ENCODE measurements around the gene MGLL. TPM values are rescaled to one million over a fixed set of nuclear protein-coding genes. Genes with fewer than 3 reads are reported as not detected.

MGLL gene
- total and polyA plus RNA-seq, 9 of the 15 experiments (the other 6 are each of a cell fraction or from before 2014, with no cell fraction given), result 0.12 to 0.32 (median 0.18) TPM; not detected in 6

- DNase-seq (ENCODE audit: extremely low read depth in 1 of 4, low spot score in 3 of 4), result no peak
- H3K9me1 ChIP-seq (ENCODE audit: control insufficient read depth, insufficient read depth, low read length), result no peaks in the 10 kb centered on the region
- no peak overlapping the region for H3K4me2 ChIP-seq (ENCODE audit: insufficient read depth, low read length)
- intact Hi-C loops (cut with micrococcal nuclease) (loop anchor here (5.0 kb wide), 1 partner anchor 50 kb away; no protein-coding TSS in a partner anchor), in situ Hi-C loops (cut with MboI) (no loop called here)
- FAIRE-seq, result no peak
- BruUV-seq (replicated peaks), result no TSS peak
- ChIA-PET CTCF (ENCODE audit: low intra/inter-chr PET ratio) (no interaction called here), POLR2A (interaction anchor here (1.1 kb wide), 1 partner anchor 9 kb away, joined by 3 read pairs; no protein-coding TSS in a partner anchor)
- no peaks in the 10 kb centered on the region for H3K9me3 ChIP-seq (replicated peaks; ENCODE audit: control insufficient read depth, insufficient read depth, low read depth, low read length)
- H3K4me1 ChIP-seq (replicated peaks in 1 of 2; ENCODE audit: control insufficient read depth in 2 of 2, insufficient read depth in 2 of 2, low read length in 2 of 2), result no peaks in the 10 kb centered on the region
- no peaks in the 10 kb centered on the region for H3K36me3 ChIP-seq (ENCODE audit: control insufficient read depth, insufficient read depth, low read length)
- no peaks in the 10 kb centered on the region for H3K79me2 ChIP-seq (ENCODE audit: control insufficient read depth, insufficient read depth, low read length)
- TF ChIP-seq, protein P1, sequence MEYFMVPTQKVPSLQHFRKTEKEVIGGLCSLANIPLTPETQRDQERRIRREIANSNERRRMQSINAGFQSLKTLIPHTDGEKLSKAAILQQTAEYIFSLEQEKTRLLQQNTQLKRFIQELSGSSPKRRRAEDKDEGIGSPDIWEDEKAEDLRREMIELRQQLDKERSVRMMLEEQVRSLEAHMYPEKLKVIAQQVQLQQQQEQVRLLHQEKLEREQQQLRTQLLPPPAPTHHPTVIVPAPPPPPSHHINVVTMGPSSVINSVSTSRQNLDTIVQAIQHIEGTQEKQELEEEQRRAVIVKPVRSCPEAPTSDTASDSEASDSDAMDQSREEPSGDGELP (CRISPR knock-in tag; IDR thresholded peaks at IDR 0.05; ENCODE audit: borderline replicate concordance), result no peak
- TF ChIP-seq MTA3 (IDR thresholded peaks at IDR 0.05; ENCODE audit: borderline replicate concordance) (no peak), ETS1 (conservative IDR thresholded peaks at IDR 0.05; ENCODE audit: control insufficient read depth, low read depth, low read length) (no peak), POLR2A (conservative IDR thresholded peaks at IDR 0.05) (no peak), KAT7 (CRISPR knock-in tag; IDR thresholded peaks at IDR 0.05; ENCODE audit: borderline replicate concordance) (no peak), POLR3A (IDR thresholded peaks at IDR 0.05; ENCODE audit: borderline replicate concordance, extremely low read depth, insufficient read depth, insufficient read length) (no peak), PRMT5 (CRISPR knock-in tag; IDR thresholded peaks at IDR 0.05) (no peak), ZNF354B (CRISPR knock-in tag; IDR thresholded peaks at IDR 0.05) (no peak), MED1 (CRISPR knock-in tag; IDR thresholded peaks at IDR 0.05; ENCODE audit: borderline replicate concordance) (no peak), DPF2 (IDR thresholded peaks at IDR 0.05) (no peak), ZNF263 (CRISPR knock-in tag; IDR thresholded peaks at IDR 0.05; ENCODE audit: borderline replicate concordance) (no peak), EHMT2 (IDR thresholded peaks at IDR 0.05) (no peak), EZH2 (IDR thresholded peaks at IDR 0.05; ENCODE audit: borderline replicate concordance, low read depth, low read length) (no peak), CBFA2T2 (conservative IDR thresholded peaks at IDR 0.05) (no peak), ZNF239 (CRISPR knock-in tag; IDR thresholded peaks at IDR 0.05) (no peak), ZNF217 (CRISPR knock-in tag; IDR thresholded peaks at IDR 0.05) (no peak), CREB3L1 (IDR thresholded peaks at IDR 0.05; ENCODE audit: borderline replicate concordance, low read depth) (no peak), FOS (IDR thresholded peaks at IDR 0.05; ENCODE audit: extremely low read depth, insufficient read length) (no peak), ZNF224 (CRISPR knock-in tag; IDR thresholded peaks at IDR 0.05) (no peak)
- H3K9ac ChIP-seq (ENCODE audit: insufficient read depth in 1 of 2, low read depth in 2 of 2, low read length in 2 of 2), result no peak overlapping the region
- no peaks in the 10 kb centered on the region for H4K20me1 ChIP-seq (replicated peaks; ENCODE audit: control insufficient read depth, insufficient read depth, low read length)
- H2AFZ ChIP-seq (ENCODE audit: low read depth, low read length), result no peak overlapping the region
- no peak for ATAC-seq
- H3K27ac ChIP-seq (ENCODE audit: extremely low read depth, low read depth, low read length), result no peak overlapping the region
- 0% methylated on average over 1 of the region's 1 CpG for WGBS (ENCODE audit: insufficient coverage, low coverage, missing lambda C conversion rate)
- H3K27me3 ChIP-seq (ENCODE audit: control insufficient read depth in 2 of 2, insufficient read depth in 2 of 2, low read length in 2 of 2), result peaks cover 18 to 63% of the 10 kb centered on the region in 2 experiments
- no peak overlapping the region for H3K4me3 ChIP-seq
Observed at GRCh38 chr3:127747066-127747465, 75.2 kb downstream of the MGLL start.
